SJCRH30 (cell line): ENCODE results near the gene MED10. TPM values are rescaled to one million over a fixed set of nuclear protein-coding genes. Genes with fewer than 3 reads are reported as not detected.
A peak's percentile ranks its signal among the peaks of the same experiment; 100 is the strongest.

ENCODE experiments used
- DNase-seq, 2 experiments: peaks; one replicate each; pipeline ENCODE4 v3.0.0-alpha.2; 2015 to 2020
- H3K27ac ChIP-seq: fragments of 250-450 bp; sonication (Bioruptor Pico); 2 replicates; pipeline ENCODE4 v1.5.1; 2020; ENCODE audit warnings: mild to moderate bottlenecking, moderate library complexity
- H3K27me3 ChIP-seq: fragments of 250-450 bp; sonication (Bioruptor Pico); 2 replicates; pipeline ENCODE4 v1.5.1; 2020; ENCODE audit warnings: mild to moderate bottlenecking, moderate library complexity
- H3K36me3 ChIP-seq: fragments of 250-450 bp; sonication (Bioruptor Pico); 2 replicates; pipeline ENCODE4 v1.5.1; 2020; ENCODE audit warnings: mild to moderate bottlenecking, moderate library complexity
- H3K4me1 ChIP-seq: fragments of 250-450 bp; sonication (Bioruptor Pico); 2 replicates; pipeline ENCODE4 v1.5.1; 2020; ENCODE audit warnings: mild to moderate bottlenecking, moderate library complexity
- H3K4me3 ChIP-seq: fragments of 250-450 bp; sonication (Bioruptor Pico); 2 replicates; pipeline ENCODE4 v1.5.1; 2020; ENCODE audit warnings: mild to moderate bottlenecking, moderate library complexity
- H3K9me3 ChIP-seq: fragments of 250-450 bp; sonication (Bioruptor Pico); replicated peaks from 2 replicates; pipeline ENCODE4 v1.5.1; 2020; ENCODE audit warnings: mild to moderate bottlenecking, moderate library complexity
- total RNA-seq: library from RNA; depleted of rRNA; stranded (reverse); fragments of >200 nt; shearing (Covaris generic); gene quantifications from 2 replicates; pipeline ENCODE4 v1.2.3, GENCODE V29; 2014; rRNA removed

Gene MED10
- total RNA-seq, 1 experiment from 2014 or later, result 14.8 TPM

DNA sequence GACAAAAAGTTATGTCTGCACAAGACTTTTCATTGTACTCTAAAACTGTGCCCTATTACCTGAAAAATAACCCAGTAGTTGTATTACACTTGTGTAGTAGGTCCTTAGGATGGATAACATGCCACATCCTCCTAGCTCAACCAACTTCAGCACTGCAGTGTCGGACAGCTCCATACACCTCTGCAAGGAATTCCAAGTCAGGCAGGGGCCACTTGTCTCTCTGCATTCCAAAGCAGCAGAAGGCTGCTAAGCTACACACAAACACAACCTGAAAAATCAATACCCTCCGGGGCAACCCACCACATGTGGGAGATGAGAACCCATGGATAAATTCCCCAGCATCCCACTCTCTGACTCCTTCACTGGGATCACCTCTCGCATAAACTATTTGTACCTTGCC, 50.2 kb downstream of the MED10 start:
- no peaks in the 10 kb centered on the region for H3K4me1 ChIP-seq
- H3K4me3 ChIP-seq, result no peak overlapping the region
- H3K9me3 ChIP-seq, result no peaks in the 10 kb centered on the region
- no peaks in the 10 kb centered on the region for H3K36me3 ChIP-seq
- H3K27me3 ChIP-seq, result no peaks in the 10 kb centered on the region
- H3K27ac ChIP-seq, result no peak overlapping the region
- peak; percentile 29 to 49 for DNase-seq

DNA sequence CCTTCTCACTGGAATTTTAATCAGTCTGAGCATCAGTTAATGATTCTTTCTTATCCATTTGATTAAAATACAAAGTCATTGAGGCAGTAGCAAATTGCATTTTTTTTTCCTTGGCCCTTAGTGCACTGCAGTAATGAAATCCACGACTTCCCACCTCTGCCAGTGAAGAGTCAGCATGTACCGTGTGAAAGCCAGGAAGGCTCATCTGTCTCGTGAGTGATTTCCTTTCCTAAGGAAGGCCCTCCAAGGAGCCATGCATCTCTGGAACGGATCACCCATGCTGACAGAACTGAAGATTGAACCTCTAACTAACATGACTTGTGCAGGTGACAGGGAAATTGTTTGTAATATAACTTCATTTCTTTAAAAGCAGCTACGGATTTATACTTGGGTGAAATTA, 51.6 kb downstream of the MED10 start:
- DNase-seq, result no peak
- H3K4me1 ChIP-seq, result no peaks in the 10 kb centered on the region
- H3K27ac ChIP-seq, result no peak overlapping the region
- H3K36me3 ChIP-seq, result no peaks in the 10 kb centered on the region
- no peaks in the 10 kb centered on the region for H3K27me3 ChIP-seq
- H3K9me3 ChIP-seq, result no peaks in the 10 kb centered on the region
- H3K4me3 ChIP-seq, result no peak overlapping the region

GRCh38 chr5:6322163-6322713, 56.1 kb downstream of the MED10 start:
- no peaks in the 10 kb centered on the region for H3K36me3 ChIP-seq

More at GRCh38 chr5:6322163-6322713, 56.1 kb downstream of the MED10 start:
- Histone ChIP-seq H3K27ac (no peak overlapping the region), H3K4me1 (no peaks in the 10 kb centered on the region), H3K4me3 (no peak overlapping the region), H3K27me3 (no peaks in the 10 kb centered on the region), H3K9me3 (no peaks in the 10 kb centered on the region)
- DNase-seq, result no peak

Other genes starting within 250 kb of the MED10 start
- gene UBE2QL1, start 70.3 kb upstream of the MED10 start, total RNA-seq, result 0.02 TPM in 1 of 2 replicates, not detected in the other